ENCODE data around the gene HSPA12A.

The HSPA12A gene

DNA sequence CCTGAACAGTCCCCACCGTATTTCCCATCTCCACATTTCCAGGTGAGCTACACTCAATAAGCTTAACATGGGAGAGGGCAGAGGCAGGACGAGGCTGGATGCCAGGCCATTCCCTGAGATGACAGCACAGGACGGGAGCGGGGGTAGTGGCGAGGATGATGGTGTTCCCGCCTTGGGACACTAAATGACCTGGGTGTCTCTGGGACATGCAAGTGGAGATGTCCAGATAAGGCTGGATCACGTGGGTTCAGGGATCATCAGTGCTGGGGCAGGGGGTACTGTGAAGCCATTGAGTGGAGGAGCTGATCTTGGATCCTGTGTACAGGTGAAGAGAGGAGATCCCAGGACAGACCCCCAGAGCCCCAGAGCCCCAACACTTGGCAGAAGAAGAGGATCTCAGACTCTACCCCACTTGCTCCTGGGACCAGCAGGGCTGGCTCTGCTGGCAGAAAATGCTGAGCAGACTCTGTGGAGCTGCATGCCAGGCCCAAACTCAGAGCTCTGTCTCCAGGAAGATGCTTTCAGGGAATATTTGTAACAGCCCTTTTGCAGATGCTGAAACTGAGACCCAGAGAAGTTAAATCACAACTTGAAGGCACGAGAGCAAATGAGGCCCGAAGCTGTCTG, 29.7 kb upstream of the HSPA12A start:
- no peak for DNase-seq

DNA sequence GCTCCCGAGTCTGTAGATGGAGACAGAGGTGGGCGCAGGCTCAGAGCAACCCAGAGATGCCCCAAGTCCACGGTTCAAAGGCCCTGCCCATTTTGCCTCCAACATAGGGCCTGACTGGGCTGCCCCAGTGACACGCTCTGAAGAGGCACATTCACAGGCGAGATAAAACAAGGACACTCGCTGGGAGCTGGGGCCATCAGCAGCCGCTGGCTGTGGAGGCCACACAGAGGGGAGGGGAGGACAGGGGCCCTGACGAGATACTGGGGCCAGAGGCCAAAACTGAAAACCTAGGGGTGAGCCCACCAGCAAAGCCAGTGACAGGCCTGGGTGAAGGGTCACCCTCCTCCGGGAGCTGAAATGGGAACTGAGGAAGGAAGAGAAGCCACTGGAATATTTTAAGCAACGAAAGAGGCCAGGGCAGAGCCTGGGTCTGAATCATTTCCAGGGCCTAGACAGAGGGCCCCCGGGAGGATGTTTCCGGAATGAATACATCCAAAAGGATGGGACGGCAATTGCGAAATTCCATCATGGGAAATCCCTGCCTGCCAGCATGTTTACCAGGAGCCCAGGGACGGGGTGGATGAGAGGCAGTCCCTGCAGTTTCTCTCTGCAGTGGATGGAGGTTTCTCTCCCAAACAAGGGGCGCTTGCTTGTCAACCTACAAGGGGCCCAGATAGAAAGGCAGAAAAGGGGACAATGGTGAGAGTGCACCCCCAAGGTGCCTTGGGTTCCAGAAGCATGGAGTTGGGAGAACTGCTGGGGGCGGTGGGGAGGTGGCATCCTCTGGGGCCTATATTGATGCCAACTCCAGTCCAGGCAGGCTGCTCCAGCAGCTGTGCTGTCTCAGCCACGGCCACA, 29.0 kb upstream of the HSPA12A start:
- Histone ChIP-seq H3K27me3 (ENCODE audit: insufficient read depth, low read depth, severe bottlenecking) (no peaks in the 10 kb centered on the region), H3K27ac (no peak overlapping the region), H3K36me3 (no peaks in the 10 kb centered on the region), H3K9me3 (ENCODE audit: severe bottlenecking) (no peaks in the 10 kb centered on the region), H3K4me3 (ENCODE audit: low read depth, low read length) (no peak overlapping the region)
- DNase-seq, result no peak
- TF ChIP-seq, protein P1, sequence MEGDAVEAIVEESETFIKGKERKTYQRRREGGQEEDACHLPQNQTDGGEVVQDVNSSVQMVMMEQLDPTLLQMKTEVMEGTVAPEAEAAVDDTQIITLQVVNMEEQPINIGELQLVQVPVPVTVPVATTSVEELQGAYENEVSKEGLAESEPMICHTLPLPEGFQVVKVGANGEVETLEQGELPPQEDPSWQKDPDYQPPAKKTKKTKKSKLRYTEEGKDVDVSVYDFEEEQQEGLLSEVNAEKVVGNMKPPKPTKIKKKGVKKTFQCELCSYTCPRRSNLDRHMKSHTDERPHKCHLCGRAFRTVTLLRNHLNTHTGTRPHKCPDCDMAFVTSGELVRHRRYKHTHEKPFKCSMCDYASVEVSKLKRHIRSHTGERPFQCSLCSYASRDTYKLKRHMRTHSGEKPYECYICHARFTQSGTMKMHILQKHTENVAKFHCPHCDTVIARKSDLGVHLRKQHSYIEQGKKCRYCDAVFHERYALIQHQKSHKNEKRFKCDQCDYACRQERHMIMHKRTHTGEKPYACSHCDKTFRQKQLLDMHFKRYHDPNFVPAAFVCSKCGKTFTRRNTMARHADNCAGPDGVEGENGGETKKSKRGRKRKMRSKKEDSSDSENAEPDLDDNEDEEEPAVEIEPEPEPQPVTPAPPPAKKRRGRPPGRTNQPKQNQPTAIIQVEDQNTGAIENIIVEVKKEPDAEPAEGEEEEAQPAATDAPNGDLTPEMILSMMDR (IDR thresholded peaks at IDR 0.05; ENCODE audit: low read depth, low read length), result no peak

More for the DNA sequence above, 29.7 kb upstream of the HSPA12A start:
- H3K27ac ChIP-seq, result no peak overlapping the region
- no peak overlapping the region for H3K4me3 ChIP-seq (ENCODE audit: low read depth, low read length)
- H3K36me3 ChIP-seq, result no peaks in the 10 kb centered on the region
- H3K9me3 ChIP-seq (ENCODE audit: severe bottlenecking), result no peaks in the 10 kb centered on the region
- H3K27me3 ChIP-seq (ENCODE audit: insufficient read depth, low read depth, severe bottlenecking), result no peaks in the 10 kb centered on the region
- TF ChIP-seq, protein P1 (IDR thresholded peaks at IDR 0.05; ENCODE audit: low read depth, low read length), result no peak

DNA sequence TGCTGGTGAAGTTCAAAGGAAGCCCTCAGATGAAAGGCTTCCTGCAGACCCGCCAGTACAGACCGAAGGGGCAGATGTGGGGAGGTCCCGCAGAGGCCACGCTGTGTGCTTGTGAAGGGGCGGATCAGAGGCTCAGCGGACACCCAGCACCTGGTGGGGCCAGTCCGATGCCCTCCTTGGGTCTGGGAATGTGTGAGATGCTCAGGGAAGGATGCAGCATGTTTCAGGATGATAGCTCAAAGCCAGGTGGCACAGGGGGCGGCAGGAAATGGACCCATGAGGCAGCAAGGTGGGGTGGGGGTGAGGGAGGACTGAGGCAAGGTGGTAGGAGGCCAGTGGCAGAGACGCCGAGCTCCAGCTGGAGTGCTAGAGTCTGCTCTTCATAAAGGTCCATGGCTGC, 27.9 kb upstream of the HSPA12A start:
- TF ChIP-seq, protein P1 (IDR thresholded peaks at IDR 0.05; ENCODE audit: low read depth, low read length), result no peak
- Histone ChIP-seq H3K9me3 (ENCODE audit: severe bottlenecking) (no peaks in the 10 kb centered on the region), H3K27ac (no peak overlapping the region), H3K36me3 (no peaks in the 10 kb centered on the region), H3K4me3 (ENCODE audit: low read depth, low read length) (no peak overlapping the region), H3K27me3 (ENCODE audit: insufficient read depth, low read depth, severe bottlenecking) (no peaks in the 10 kb centered on the region)
- no peak for DNase-seq

DNA sequence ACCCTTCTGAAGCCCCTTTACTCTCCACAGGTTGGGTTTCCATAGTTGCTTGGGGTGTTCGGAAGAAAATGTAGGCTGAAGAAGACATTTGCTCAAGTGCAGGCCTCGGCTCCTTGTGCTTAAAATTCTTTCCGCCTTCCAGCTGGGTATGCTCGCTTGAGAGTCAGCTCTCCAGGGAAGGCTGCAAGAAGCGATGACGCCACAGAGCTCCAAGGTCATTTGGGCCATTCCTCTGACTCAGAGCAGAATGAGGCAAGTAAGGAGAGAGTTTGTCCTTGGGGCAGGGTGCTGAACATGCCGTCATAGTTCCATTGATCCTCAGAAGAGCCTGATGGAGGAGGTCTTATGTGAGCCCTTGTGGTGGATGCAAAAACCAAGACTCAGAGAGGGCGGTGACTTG, 27.4 kb upstream of the HSPA12A start:
- Histone ChIP-seq H3K36me3 (no peaks in the 10 kb centered on the region), H3K27me3 (ENCODE audit: insufficient read depth, low read depth, severe bottlenecking) (no peaks in the 10 kb centered on the region), H3K9me3 (ENCODE audit: severe bottlenecking) (peaks cover 5% of the 10 kb centered on the region), H3K4me3 (ENCODE audit: low read depth, low read length) (no peak overlapping the region), H3K27ac (no peak overlapping the region)
- TF ChIP-seq, protein P1 (IDR thresholded peaks at IDR 0.05; ENCODE audit: low read depth, low read length), result no peak
- no peak for DNase-seq

DNA sequence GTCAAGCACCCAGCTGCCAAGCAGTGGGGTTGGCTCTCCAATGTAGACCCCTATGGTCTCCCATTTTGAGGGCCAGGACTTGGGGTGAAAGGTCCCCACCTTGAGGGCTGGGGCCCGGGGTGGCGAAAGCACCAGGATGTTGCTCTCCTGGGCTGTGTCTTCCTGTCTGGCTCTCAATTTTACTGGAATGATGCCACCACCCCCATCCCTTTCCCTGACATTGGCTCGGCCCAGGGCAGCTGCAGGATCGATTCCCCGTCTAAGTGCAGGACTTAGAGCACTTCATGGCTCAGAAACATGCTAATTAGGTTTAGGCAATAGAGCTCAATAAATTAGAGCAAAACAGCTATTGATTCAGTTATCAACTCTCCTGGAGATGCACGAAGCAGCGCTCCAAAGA, 27.0 kb upstream of the HSPA12A start:
- Histone ChIP-seq H3K27me3 (ENCODE audit: insufficient read depth, low read depth, severe bottlenecking) (no peaks in the 10 kb centered on the region), H3K27ac (no peak overlapping the region), H3K36me3 (no peaks in the 10 kb centered on the region), H3K9me3 (ENCODE audit: severe bottlenecking) (peaks cover 5% of the 10 kb centered on the region), H3K4me3 (ENCODE audit: low read depth, low read length) (no peak overlapping the region)
- TF ChIP-seq, protein P1 (IDR thresholded peaks at IDR 0.05; ENCODE audit: low read depth, low read length), result no peak
- no peak for DNase-seq
